Endothelial cell of umbilical vein (primary cell): ENCODE data around the gene SLC49A4. TPM values are rescaled to one million over a fixed set of nuclear protein-coding genes. Genes with fewer than 3 reads are reported as not detected.

ENCODE experiments used
- BruUV-seq: library from RNA; stranded (reverse); fragments of 400-500 nt; replicated peaks from 2 replicates; lab custom pipeline; 2021; lab: Mats Ljungman, UMichigan
- CTCF ChIA-PET: fragments of 300-600, 350-600 bp; sonication (Branson Sonifier 250); formaldehyde crosslinking; loops from one replicate; lab custom pipeline; 2021; ENCODE audit warnings: antibody characterized with exemption, inconsistent platforms; lab: Charles Lee
- POLR2A ChIA-PET: fragments of 300-600, 350-600 bp; sonication (Branson Sonifier 250); formaldehyde crosslinking; loops from one replicate; lab custom pipeline; 2021; ENCODE audit warnings: antibody characterized with exemption, inconsistent platforms; lab: Charles Lee
- DNase-seq: peaks from one replicate; pipeline ENCODE4 v3.0.0-alpha.2; 2011; ENCODE audit warnings: low read depth, low spot score
- FAIRE-seq: peaks from 2 replicates; lab custom pipeline; 2011; peaks lifted over from hg19 to GRCh38; lab: Jason Lieb, UNC
- H2AFZ ChIP-seq: 2 replicates; pipeline ENCODE4 v1.6.0; 2012; ENCODE audit warnings: low read depth, low read length, control low read depth, inconsistent platforms
- H3K27ac ChIP-seq: 2 replicates; pipeline ENCODE4 v1.5.1; 2011; ENCODE audit warnings: low read depth, mild to moderate bottlenecking, control low read depth, low read length, moderate library complexity; ENCODE audit not compliant: insufficient read depth
- H3K27me3 ChIP-seq, 2 experiments: 2 replicates each; pipeline versions ENCODE4 v1.6.0 to v1.6.1; 2011; ENCODE audit warnings: low read length in 2 of 2, mixed read lengths in 1 of 2; ENCODE audit not compliant: control insufficient read depth in 2 of 2, insufficient read depth in 2 of 2
- H3K36me3 ChIP-seq, 2 experiments: 2 replicates in 1 of 2; 3 replicates in 1 of 2; pipeline ENCODE4 v1.5.1; 2011; ENCODE audit warnings: low read length in 2 of 2, mild to moderate bottlenecking in 1 of 2, moderate library complexity in 1 of 2; ENCODE audit not compliant: control insufficient read depth in 2 of 2, insufficient read depth in 2 of 2; ENCODE audit errors: extremely low read depth in 1 of 2
- H3K4me1 ChIP-seq: 3 replicates; pipeline ENCODE4 v1.5.1; 2011; ENCODE audit warnings: mild to moderate bottlenecking, low read length; ENCODE audit not compliant: control insufficient read depth, insufficient read depth; ENCODE audit errors: extremely low read depth
- H3K4me2 ChIP-seq: 2 replicates; pipeline ENCODE4 v1.6.1; 2011; ENCODE audit warnings: low read length, control low read depth, mixed read lengths; ENCODE audit not compliant: insufficient read depth
- H3K4me3 ChIP-seq, 3 experiments: fragments of 200-600 bp in 1 of 3; sonication (generic), shearing (Covaris generic) in 1 of 3; replicated peaks in 1 of 3; 2 replicates each; pipeline ENCODE4 v1.5.1; 2011 to 2016; ENCODE audit warnings: control low read depth in 3 of 3, low read length in 3 of 3, mild to moderate bottlenecking in 2 of 3, inconsistent platforms in 1 of 3, low read depth in 1 of 3, moderate library complexity in 1 of 3; ENCODE audit not compliant: insufficient read depth in 1 of 3
- H3K79me2 ChIP-seq: 2 replicates; pipeline ENCODE4 v1.6.0; 2012; ENCODE audit warnings: low read length, inconsistent platforms; ENCODE audit not compliant: control insufficient read depth, insufficient read depth
- H3K9ac ChIP-seq: replicated peaks from 2 replicates; pipeline ENCODE3; 2011; ENCODE audit warnings: low read length, control low read depth; ENCODE audit not compliant: insufficient read depth; ENCODE audit errors: extremely low read depth
- H3K9me1 ChIP-seq: replicated peaks from 3 replicates; pipeline ENCODE4 v1.6.0; 2011; ENCODE audit warnings: mild to moderate bottlenecking, low read length; ENCODE audit not compliant: control insufficient read depth, insufficient read depth; ENCODE audit errors: extremely low read depth
- H3K9me3 ChIP-seq: replicated peaks from 2 replicates; pipeline ENCODE4 v1.5.1; 2012; ENCODE audit warnings: low read length, inconsistent platforms; ENCODE audit not compliant: control insufficient read depth, insufficient read depth
- H4K20me1 ChIP-seq: replicated peaks from 2 replicates; pipeline ENCODE3; 2011; ENCODE audit warnings: mild to moderate bottlenecking, low read length; ENCODE audit not compliant: control insufficient read depth, insufficient read depth; ENCODE audit errors: extremely low read depth
- EZH2 ChIP-seq: IDR thresholded peaks from 2 replicates; pipeline ENCODE4 v1.6.1; 2012; ENCODE audit warnings: borderline replicate concordance, low read depth, mild to moderate bottlenecking, moderate library complexity, low read length, inconsistent platforms; ENCODE audit not compliant: severe bottlenecking
- FOS ChIP-seq: IDR thresholded peaks from 2 replicates; pipeline ENCODE4 v1.6.1; 2011; ENCODE audit warnings: mild to moderate bottlenecking, low read length, moderate library complexity, borderline replicate concordance; ENCODE audit not compliant: insufficient read depth
- GATA2 ChIP-seq: IDR thresholded peaks from 2 replicates; pipeline ENCODE4 v1.7.0; 2011; ENCODE audit warnings: low read depth, mild to moderate bottlenecking, moderate library complexity, mixed read lengths, low read length; ENCODE audit not compliant: insufficient read length, insufficient read depth
- JUN ChIP-seq: IDR thresholded peaks from 2 replicates; pipeline ENCODE4 v1.6.1; 2011; ENCODE audit warnings: borderline replicate concordance, low read depth; ENCODE audit not compliant: insufficient read length, insufficient read depth
- MYC ChIP-seq: IDR thresholded peaks from one replicate; pipeline ENCODE4 v1.6.1; 2011; ENCODE audit warnings: mild to moderate bottlenecking, low read depth, low read length
- POLR2A ChIP-seq: IDR thresholded peaks from 2 replicates; pipeline ENCODE4 v1.6.1; 2012; ENCODE audit warnings: low read depth, mild to moderate bottlenecking, control low read depth, low read length
- POLR2AphosphoS5 ChIP-seq: IDR thresholded peaks from 2 replicates; pipeline ENCODE4 v1.6.1; 2012; ENCODE audit warnings: low read depth, mild to moderate bottlenecking, control low read depth, low read length, moderate library complexity; ENCODE audit not compliant: insufficient read depth
- dilution Hi-C: fragments of 300-500 bp; cut with MboI; formaldehyde crosslinking; loops from one replicate; pipeline ENCODE4 v1.15.0; 2019; ENCODE audit warnings: low sequenced_read_pairs; ENCODE audit not compliant: extremely low pct_ligation_motif_present
- intact Hi-C: fragments of 100-400 bp; cut with micrococcal nuclease; formaldehyde crosslinking; loops from one replicate; pipeline ENCODE4 v1.10.0; 2022
- polyA plus RNA-seq, 4 experiments: library from polyadenylated mRNA; depleted of rRNA in 3 of 4; stranded (reverse) in 3 of 4; unstranded in 1 of 4; fragments of >200 nt; gene quantifications; 2 replicates each; pipeline versions ENCODE4 v1.2.1 to v1.2.3, GENCODE V29; 2011 to 2012; ENCODE audit warnings: missing spikeins in 1 of 4
- total RNA-seq: library from RNA; stranded (reverse); gene quantifications from 2 replicates; pipeline ENCODE4 v1.2.3, GENCODE V29; 2021
- TF ChIP-seq, protein P1 (sequence below), 2 donors: IDR thresholded peaks; 1 replicate in 1 of 2; 2 replicates in 1 of 2; pipeline ENCODE4 v1.5.1; 2011; ENCODE audit warnings: low read length in 2 of 2, mild to moderate bottlenecking in 2 of 2, moderate library complexity in 2 of 2, control low read depth in 1 of 2, inconsistent platforms in 1 of 2, low read depth in 1 of 2; ENCODE audit not compliant: insufficient read depth in 1 of 2; ENCODE audit errors: extremely low read depth in 1 of 2
- TF ChIP-seq, protein P2 (sequence below): IDR thresholded peaks from 2 replicates; pipeline ENCODE4 v1.6.1; 2011; ENCODE audit not compliant: insufficient read depth, insufficient read length

The SLC49A4 gene
- total and polyA plus RNA-seq, 2 donors (not counting 3 experiments of a cell fraction or from before 2014, with no cell fraction given): 10.9 to 11.6 TPM

DNA sequence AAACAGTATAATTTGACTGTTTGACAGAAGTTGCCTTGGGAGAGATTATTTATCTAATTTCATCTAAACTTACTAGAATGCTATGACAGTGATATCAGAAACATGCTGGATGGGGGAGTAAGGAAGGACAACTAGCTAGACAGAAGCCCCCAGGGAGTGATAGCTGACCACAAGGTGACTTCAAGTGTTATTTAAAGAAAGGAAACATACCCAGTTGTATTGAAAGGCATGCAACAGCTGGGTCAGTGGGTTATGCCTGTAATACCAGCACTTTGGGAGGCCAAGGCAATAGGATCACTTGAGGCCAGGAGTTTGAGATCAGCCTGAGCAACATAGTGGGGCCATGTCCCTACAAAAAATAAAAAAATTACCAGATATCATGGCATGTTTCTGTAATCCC lies 69.6 kb downstream of the SLC49A4 start:
- intact Hi-C loops: no loop called here
- DNase-seq: no peak
- BruUV-seq: no TSS peak

More for the DNA sequence above, 69.6 kb downstream of the SLC49A4 start:
- Histone ChIP-seq H3K4me3 (no peak overlapping the region), H3K4me2 (no peak overlapping the region), H3K4me1 (no peaks in the 10 kb centered on the region), H3K79me2 (no peaks in the 10 kb centered on the region), H2AFZ (no peak overlapping the region), H3K27me3 (no peaks in the 10 kb centered on the region), H3K9me3 (no peaks in the 10 kb centered on the region), H3K9me1 (no peaks in the 10 kb centered on the region), H4K20me1 (no peaks in the 10 kb centered on the region), H3K27ac (no peak overlapping the region), H3K9ac (no peak overlapping the region), H3K36me3 (no peaks in the 10 kb centered on the region)
- FAIRE-seq: no peak
- no peak for TF ChIP-seq FOS
- TF ChIP-seq, protein P1, sequence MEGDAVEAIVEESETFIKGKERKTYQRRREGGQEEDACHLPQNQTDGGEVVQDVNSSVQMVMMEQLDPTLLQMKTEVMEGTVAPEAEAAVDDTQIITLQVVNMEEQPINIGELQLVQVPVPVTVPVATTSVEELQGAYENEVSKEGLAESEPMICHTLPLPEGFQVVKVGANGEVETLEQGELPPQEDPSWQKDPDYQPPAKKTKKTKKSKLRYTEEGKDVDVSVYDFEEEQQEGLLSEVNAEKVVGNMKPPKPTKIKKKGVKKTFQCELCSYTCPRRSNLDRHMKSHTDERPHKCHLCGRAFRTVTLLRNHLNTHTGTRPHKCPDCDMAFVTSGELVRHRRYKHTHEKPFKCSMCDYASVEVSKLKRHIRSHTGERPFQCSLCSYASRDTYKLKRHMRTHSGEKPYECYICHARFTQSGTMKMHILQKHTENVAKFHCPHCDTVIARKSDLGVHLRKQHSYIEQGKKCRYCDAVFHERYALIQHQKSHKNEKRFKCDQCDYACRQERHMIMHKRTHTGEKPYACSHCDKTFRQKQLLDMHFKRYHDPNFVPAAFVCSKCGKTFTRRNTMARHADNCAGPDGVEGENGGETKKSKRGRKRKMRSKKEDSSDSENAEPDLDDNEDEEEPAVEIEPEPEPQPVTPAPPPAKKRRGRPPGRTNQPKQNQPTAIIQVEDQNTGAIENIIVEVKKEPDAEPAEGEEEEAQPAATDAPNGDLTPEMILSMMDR (IDR thresholded peaks at IDR 0.05; ENCODE audit: extremely low read depth in 1 of 2, insufficient read depth in 1 of 2, low read depth in 1 of 2, low read length in 2 of 2): no peak
- no peak for TF ChIP-seq GATA2
- TF ChIP-seq MYC: no peak
- TF ChIP-seq POLR2AphosphoS5: no peak
- TF ChIP-seq POLR2A: no peak
- no peak for TF ChIP-seq EZH2
- no peak for TF ChIP-seq JUN
- TF ChIP-seq, protein P2, sequence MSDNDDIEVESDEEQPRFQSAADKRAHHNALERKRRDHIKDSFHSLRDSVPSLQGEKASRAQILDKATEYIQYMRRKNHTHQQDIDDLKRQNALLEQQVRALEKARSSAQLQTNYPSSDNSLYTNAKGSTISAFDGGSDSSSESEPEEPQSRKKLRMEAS: no peak
- POLR2A ChIA-PET: no interaction called here
- CTCF ChIA-PET: no interaction called here
- dilution Hi-C loops: no loop called here
